Mesenchymal stem cell (in vitro differentiated cells and primary cell): ENCODE results near the gene ABTB2.
A peak's percentile ranks its signal among the peaks of the same experiment; 100 is the strongest.

Experiments used
- DNase-seq: peaks from one replicate; pipeline ENCODE4 v3.0.0-alpha.2; 2013
- H2AFZ ChIP-seq: one replicate; pipeline ENCODE4 v1.6.1; 2013; ENCODE audit warnings: low read depth, mild to moderate bottlenecking, control low read depth, inconsistent platforms, low read length, moderate library complexity
- H2AK5ac ChIP-seq: 2 replicates; pipeline ENCODE4 v1.6.1; 2013; ENCODE audit warnings: low read length, moderate library complexity, mild to moderate bottlenecking, inconsistent platforms; ENCODE audit not compliant: severe bottlenecking
- H2BK120ac ChIP-seq: one replicate; pipeline ENCODE4 v1.6.1; 2013; ENCODE audit warnings: low read depth, mild to moderate bottlenecking, inconsistent platforms, low read length, moderate library complexity
- H2BK12ac ChIP-seq, 2 experiments: one replicate each; pipeline ENCODE4 v1.6.1; 2013; ENCODE audit warnings: inconsistent platforms in 2 of 2, low read length in 2 of 2, mild to moderate bottlenecking in 2 of 2, moderate library complexity in 2 of 2, control low read depth in 1 of 2
- H2BK15ac ChIP-seq: one replicate; pipeline ENCODE4 v1.6.1; 2013; ENCODE audit warnings: mild to moderate bottlenecking, low read depth, inconsistent platforms; ENCODE audit not compliant: poor library complexity, severe bottlenecking
- H2BK5ac ChIP-seq: 2 replicates; pipeline ENCODE4 v1.6.1; 2013; ENCODE audit warnings: low read depth, mild to moderate bottlenecking, low read length, control low read depth, inconsistent platforms; ENCODE audit not compliant: poor library complexity, severe bottlenecking
- H3K14ac ChIP-seq, 2 experiments: one replicate each; pipeline ENCODE4 v1.6.1; 2013; ENCODE audit warnings: inconsistent platforms in 2 of 2, low read length in 2 of 2, control low read depth in 1 of 2, mild to moderate bottlenecking in 1 of 2, moderate library complexity in 1 of 2
- H3K18ac ChIP-seq, 2 experiments: one replicate each; pipeline ENCODE4 v1.6.1; 2013; ENCODE audit warnings: inconsistent platforms in 2 of 2, low read length in 2 of 2, control low read depth in 1 of 2, low read depth in 1 of 2, mild to moderate bottlenecking in 1 of 2
- H3K23ac ChIP-seq, 2 experiments: one replicate each; pipeline ENCODE4 v1.6.1; 2013; ENCODE audit warnings: inconsistent platforms in 2 of 2, low read length in 2 of 2, mild to moderate bottlenecking in 2 of 2, moderate library complexity in 2 of 2, control low read depth in 1 of 2
- H3K27ac ChIP-seq: 2 replicates; pipeline ENCODE4 v1.5.1; 2013; ENCODE audit warnings: mild to moderate bottlenecking, moderate library complexity, low read length, control low read depth, inconsistent platforms; ENCODE audit not compliant: poor library complexity, severe bottlenecking
- H3K27me3 ChIP-seq, 2 experiments: 2 replicates each; pipeline versions ENCODE4 v1.6.1 to v1.7.0; 2013; ENCODE audit warnings: low read length in 2 of 2, mild to moderate bottlenecking in 2 of 2, moderate library complexity in 2 of 2, control low read depth in 1 of 2, inconsistent platforms in 1 of 2; ENCODE audit not compliant: control insufficient read depth in 1 of 2, insufficient read depth in 1 of 2
- H3K36me3 ChIP-seq, 2 experiments: 2 replicates each; pipeline versions ENCODE4 v1.6.1 to v1.7.0; 2013; ENCODE audit warnings: low read length in 2 of 2, control low read depth in 1 of 2, inconsistent platforms in 1 of 2, low read depth in 1 of 2, mild to moderate bottlenecking in 1 of 2; ENCODE audit not compliant: insufficient read depth in 2 of 2, control insufficient read depth in 1 of 2
- H3K4ac ChIP-seq, 2 experiments: one replicate each; pipeline ENCODE4 v1.6.1; 2013; ENCODE audit warnings: inconsistent platforms in 2 of 2, low read length in 2 of 2, mild to moderate bottlenecking in 2 of 2, moderate library complexity in 2 of 2, control low read depth in 1 of 2, low read depth in 1 of 2
- H3K4me1 ChIP-seq: 2 replicates; pipeline ENCODE4 v1.6.1; 2013; ENCODE audit warnings: low read depth, low read length, control low read depth; ENCODE audit not compliant: control insufficient read depth, insufficient read depth
- H3K4me2 ChIP-seq: 2 replicates; pipeline ENCODE4 v1.6.1; 2013; ENCODE audit warnings: low read length, mild to moderate bottlenecking, inconsistent platforms; ENCODE audit not compliant: poor library complexity, severe bottlenecking
- H3K4me3 ChIP-seq, 2 experiments: 2 replicates each; pipeline versions ENCODE4 v1.5.1 to v1.7.0; 2013; ENCODE audit warnings: low read length in 2 of 2, mild to moderate bottlenecking in 2 of 2, control low read depth in 1 of 2, low read depth in 1 of 2; ENCODE audit not compliant: insufficient read depth in 1 of 2
- H3K79me1 ChIP-seq: replicated peaks from 2 replicates; pipeline ENCODE4 v1.6.1; 2013; ENCODE audit warnings: mild to moderate bottlenecking, control low read depth, low read length, inconsistent platforms; ENCODE audit not compliant: poor library complexity, severe bottlenecking
- H3K9ac ChIP-seq: 2 replicates; pipeline ENCODE4 v1.7.0; 2013; ENCODE audit warnings: mild to moderate bottlenecking, low read length, moderate library complexity
- H3K9me3 ChIP-seq: 2 replicates; pipeline ENCODE4 v1.7.0; 2013; ENCODE audit warnings: mild to moderate bottlenecking, low read length; ENCODE audit not compliant: control insufficient read depth
- H4K8ac ChIP-seq: one replicate; pipeline ENCODE4 v1.6.1; 2013; ENCODE audit warnings: inconsistent platforms, mild to moderate bottlenecking, low read length, moderate library complexity
- H4K91ac ChIP-seq: one replicate; pipeline ENCODE4 v1.6.1; 2013; ENCODE audit warnings: mild to moderate bottlenecking, low read length, inconsistent platforms
- WGBS: methylation state at CpG from one replicate; pipeline ENCODE4 v1.1.7; 2013; ENCODE audit warnings: mixed read lengths; 5-methylcytosine and 5-hydroxymethylcytosine counted together

The ABTB2 gene

DNA sequence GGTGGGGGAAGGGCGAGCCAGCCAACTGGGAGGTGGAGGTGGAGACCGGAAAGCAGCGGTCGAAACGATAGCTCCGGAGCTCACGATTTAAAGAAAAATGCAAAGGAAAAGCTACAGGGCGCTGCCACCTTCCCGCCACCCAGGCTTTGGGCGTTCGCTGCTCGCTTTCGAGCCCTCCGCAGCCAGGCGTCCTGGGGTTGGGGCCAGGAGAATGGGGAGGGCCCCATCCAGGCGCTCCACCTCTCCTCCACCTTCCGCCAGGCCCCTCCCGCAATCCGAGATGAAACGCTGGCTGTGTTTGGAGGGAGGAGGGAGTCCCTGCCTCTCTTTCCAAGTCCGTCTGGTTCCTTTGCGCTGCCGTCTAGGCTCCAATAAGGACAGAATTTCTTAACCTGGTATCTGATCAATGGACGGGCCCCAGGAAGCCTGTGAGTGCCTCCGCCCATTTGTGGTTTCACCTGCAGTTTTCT, 483 bp upstream of the ABTB2 start:
- H3K36me3 ChIP-seq: no peaks in the 10 kb centered on the region
- WGBS: 0% methylated on average over 10 of the region's 25 CpGs
- H3K79me1 ChIP-seq: peaks cover 5% of the 10 kb centered on the region
- no peak overlapping the region for H2BK120ac ChIP-seq
- no peaks in the 10 kb centered on the region for H3K9me3 ChIP-seq
- DNase-seq: peak; percentile 61
- H3K4me1 ChIP-seq: peaks cover 19% of the 10 kb centered on the region
- H3K4me3 ChIP-seq: peak overlapping the region; percentile 35 to 80
- no peak overlapping the region for H2BK15ac ChIP-seq
- peaks cover 0 to 10% of the 10 kb centered on the region in 2 experiments for H3K27me3 ChIP-seq
- no peak overlapping the region for H2BK12ac ChIP-seq
- H4K91ac ChIP-seq: no peak overlapping the region
- H3K27ac ChIP-seq: no peak overlapping the region
- no peak overlapping the region for H3K14ac ChIP-seq
- H2AFZ ChIP-seq: no peak overlapping the region
- peak overlapping the region; percentile 94 for H3K4me2 ChIP-seq
- H4K8ac ChIP-seq: no peak overlapping the region
- no peak overlapping the region for H3K23ac ChIP-seq
- peak overlapping the region; percentile 65 for H3K9ac ChIP-seq
- no peak overlapping the region for H2AK5ac ChIP-seq
- no peak overlapping the region for H3K4ac ChIP-seq
- H2BK5ac ChIP-seq: no peak overlapping the region
- H3K18ac ChIP-seq: no peak overlapping the region

DNA sequence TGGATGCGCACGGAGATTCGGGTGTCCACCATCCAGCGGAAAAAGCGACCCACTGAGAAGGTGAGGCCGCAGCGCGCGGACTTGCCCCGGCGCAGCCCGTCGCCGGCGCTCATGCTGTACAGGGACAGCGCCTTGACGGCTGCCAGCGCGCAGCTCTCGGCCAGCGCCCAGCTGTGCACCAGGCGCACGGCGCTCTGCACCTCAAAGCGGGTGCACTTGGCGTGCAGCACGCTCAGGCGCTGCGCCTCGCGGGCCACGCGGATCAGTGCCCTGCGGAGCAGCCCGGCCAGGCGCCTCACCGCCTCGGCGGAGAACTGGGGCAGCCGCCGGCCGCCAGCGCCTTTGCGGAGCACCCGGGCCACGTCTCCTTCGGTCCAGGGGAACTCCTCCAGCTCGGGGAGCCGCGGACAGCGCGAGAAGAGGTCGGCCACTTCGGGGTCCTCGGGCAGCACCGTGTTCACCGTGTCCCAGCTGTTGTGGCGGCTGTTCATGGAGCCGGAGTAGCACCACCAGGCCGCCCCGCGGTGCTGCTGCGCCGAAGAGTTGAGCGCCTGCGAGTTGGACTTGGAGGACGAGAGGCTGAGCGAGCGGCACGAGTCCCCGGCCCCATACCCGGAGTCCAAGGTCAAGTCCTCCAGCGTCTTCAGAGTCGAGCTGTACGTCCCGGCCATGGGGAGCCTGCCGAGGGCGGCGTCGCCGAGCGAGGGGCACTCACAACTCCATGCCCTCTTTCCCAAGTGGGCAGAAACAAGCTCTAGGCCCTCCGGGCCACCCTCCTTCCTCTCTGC, 703 bp downstream of the ABTB2 start:
- Histone ChIP-seq H3K9ac (peak overlapping the region; percentile 68), H3K14ac (no peak overlapping the region), H2AFZ (peak overlapping the region; percentile 10), H2BK15ac (no peak overlapping the region), H2BK12ac (no peak overlapping the region), H3K79me1 (peaks cover 5% of the 10 kb centered on the region), H3K27ac (peak overlapping the region; percentile 27), H3K4me2 (peak overlapping the region; percentile 87), H2BK5ac (no peak overlapping the region), H3K18ac (peak overlapping the region in 1 of 2 experiments; percentile 11), H2BK120ac (no peak overlapping the region), H4K8ac (no peak overlapping the region), H4K91ac (no peak overlapping the region), H2AK5ac (no peak overlapping the region), H3K27me3 (peaks cover 0 to 5% of the 10 kb centered on the region in 2 experiments), H3K9me3 (no peaks in the 10 kb centered on the region), H3K36me3 (no peaks in the 10 kb centered on the region), H3K4me3 (peak overlapping the region; percentile 69 to 79), H3K4ac (peak overlapping the region in 1 of 2 experiments; percentile 42), H3K4me1 (peaks cover 19% of the 10 kb centered on the region), H3K23ac (peak overlapping the region in 1 of 2 experiments; percentile 90)
- peak; percentile 78 for DNase-seq
- under 1% methylated on average over 76 of the region's 83 CpGs for WGBS

DNA sequence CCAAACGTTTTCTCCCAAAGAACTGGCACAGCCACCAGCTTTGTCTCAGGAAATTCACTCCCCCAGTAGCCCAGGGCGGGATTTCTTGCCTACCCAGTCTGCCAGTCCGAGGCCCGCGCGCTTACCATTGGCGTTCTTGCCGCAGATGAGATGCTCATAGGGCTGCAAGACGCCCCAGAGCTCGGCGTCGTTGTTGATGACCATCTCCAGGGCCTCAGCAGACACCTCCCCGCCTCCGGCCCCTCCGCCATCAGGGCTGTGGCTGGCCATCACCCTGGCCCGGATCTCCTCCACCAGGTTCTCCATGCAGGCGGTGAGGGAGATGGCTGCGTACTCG, 1.3 kb downstream of the ABTB2 start:
- Histone ChIP-seq H3K4ac (no peak overlapping the region), H2BK12ac (no peak overlapping the region), H3K9ac (peak overlapping the region; percentile 68), H3K27me3 (peaks cover 0 to 5% of the 10 kb centered on the region in 2 experiments), H3K4me3 (peak overlapping the region; percentile 69 to 79), H2AK5ac (no peak overlapping the region), H3K14ac (no peak overlapping the region), H3K79me1 (peaks cover 5% of the 10 kb centered on the region), H4K91ac (no peak overlapping the region), H2BK15ac (no peak overlapping the region), H3K4me2 (peak overlapping the region; percentile 87), H3K9me3 (no peaks in the 10 kb centered on the region), H3K27ac (no peak overlapping the region), H2BK5ac (no peak overlapping the region), H3K23ac (peak overlapping the region in 1 of 2 experiments; percentile 3), H3K18ac (no peak overlapping the region), H4K8ac (no peak overlapping the region), H3K36me3 (no peaks in the 10 kb centered on the region), H3K4me1 (peaks cover 19% of the 10 kb centered on the region), H2AFZ (peak overlapping the region; percentile 10), H2BK120ac (no peak overlapping the region)
- DNase-seq: no peak
- WGBS: 11% methylated on average over 19 of the region's 19 CpGs

DNA sequence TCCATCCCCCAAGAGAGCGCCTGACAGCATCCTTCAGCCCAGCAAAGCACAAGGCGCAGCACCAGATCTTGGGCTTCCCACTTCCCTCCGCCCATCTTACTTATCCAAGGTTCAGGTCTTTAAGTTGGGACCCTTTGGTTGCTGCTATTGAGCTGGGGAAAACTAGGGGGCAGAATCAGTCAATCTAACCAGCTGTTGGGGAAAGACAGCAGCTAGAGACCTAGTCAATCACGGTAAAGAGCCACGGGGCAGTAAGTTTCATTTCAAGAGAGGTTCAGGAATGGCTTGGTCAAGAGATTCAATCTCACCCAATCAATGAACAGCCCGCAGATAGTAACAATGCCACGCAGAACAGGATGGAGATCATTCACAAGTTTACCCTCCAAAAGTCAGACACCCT, 1.7 kb downstream of the ABTB2 start:
- Histone ChIP-seq H3K36me3 (no peaks in the 10 kb centered on the region), H3K27me3 (peaks cover 0 to 5% of the 10 kb centered on the region in 2 experiments), H3K14ac (no peak overlapping the region), H3K4me2 (peak overlapping the region; percentile 87), H3K18ac (no peak overlapping the region), H2BK15ac (no peak overlapping the region), H2BK12ac (no peak overlapping the region), H2AFZ (no peak overlapping the region), H4K91ac (no peak overlapping the region), H3K9ac (peak overlapping the region; percentile 68), H2AK5ac (no peak overlapping the region), H4K8ac (no peak overlapping the region), H3K27ac (no peak overlapping the region), H3K4me1 (peaks cover 19% of the 10 kb centered on the region), H2BK120ac (no peak overlapping the region), H3K4ac (no peak overlapping the region), H3K4me3 (peak overlapping the region in 1 of 2 experiments; percentile 79), H3K79me1 (peaks cover 7% of the 10 kb centered on the region), H2BK5ac (no peak overlapping the region), H3K9me3 (no peaks in the 10 kb centered on the region), H3K23ac (no peak overlapping the region)
- 31% methylated on average over 6 of the region's 7 CpGs for WGBS
- no peak for DNase-seq
